HepG2 (cell line): ENCODE measurements around the gene POC1A. TPM values are rescaled to one million over a fixed set of nuclear protein-coding genes. Genes with fewer than 3 reads are reported as not detected.
A peak's percentile ranks its signal among the peaks of the same experiment; 100 is the strongest.

Experiments
- ATAC-seq: fragments of 200-7000 bp; cut with Tn5 transposase; 3 replicates; pipeline ENCODE4 v1.9.1; 2020; ENCODE audit warnings: mild to moderate bottlenecking, moderate library complexity
- BruUV-seq: library from RNA; stranded (reverse); fragments of 400-500 nt; replicated peaks from 2 replicates; lab custom pipeline; 2021; lab: Mats Ljungman, UMichigan
- CTCF ChIA-PET: fragments of 300-600 bp; formaldehyde crosslinking; extraction: SDS; loops from one replicate; lab custom pipeline; 2021; ENCODE audit warnings: low total read pairs, inconsistent platforms, low intra/inter-chr PET ratio; lab: Yijun Ruan, JAX
- POLR2A ChIA-PET: fragments of 350-600 bp; sonication (Branson Sonifier 250); formaldehyde crosslinking; loops from one replicate; lab custom pipeline; 2020; ENCODE audit warnings: antibody characterized with exemption, inconsistent platforms; lab: Yijun Ruan, JAX
- DNase-seq: peaks from one replicate; pipeline ENCODE4 v3.0.0-alpha.2; 2015; ENCODE audit warnings: low spot score
- FAIRE-seq: peaks from 3 replicates; lab custom pipeline; 2011; peaks lifted over from hg19 to GRCh38; lab: Jason Lieb, UNC
- H2AFZ ChIP-seq: one replicate; pipeline ENCODE4 v1.6.1; 2011; ENCODE audit warnings: low read length, inconsistent platforms
- H3K27ac ChIP-seq: fragments of 300-600 bp; 3 replicates; pipeline ENCODE4 v1.8.0; 2011; ENCODE audit warnings: mixed run types, mild to moderate bottlenecking, mixed read lengths, low read length, inconsistent platforms; ENCODE audit not compliant: insufficient read depth; ENCODE audit errors: extremely low read length
- H3K27me3 ChIP-seq, 2 experiments: fragments of 200-600 bp in 1 of 2; 2 replicates in 1 of 2; 3 replicates in 1 of 2; pipeline versions ENCODE4 v1.6.0 to v1.8.0; 2011; ENCODE audit warnings: low read length in 2 of 2, mild to moderate bottlenecking in 2 of 2, moderate library complexity in 2 of 2, inconsistent platforms in 1 of 2; ENCODE audit not compliant: insufficient read depth in 2 of 2, control insufficient read depth in 1 of 2
- H3K36me3 ChIP-seq, 2 experiments: fragments of 200-600 bp in 1 of 2; replicated peaks in 1 of 2; 2 replicates in 1 of 2; 3 replicates in 1 of 2; pipeline versions ENCODE4 v1.5.1 to v1.8.0; 2011; ENCODE audit warnings: low read length in 2 of 2, inconsistent platforms in 1 of 2; ENCODE audit not compliant: insufficient read depth in 2 of 2, control insufficient read depth in 1 of 2
- H3K4me1 ChIP-seq: 2 replicates; pipeline ENCODE4 v1.5.1; 2012; ENCODE audit warnings: low read length, inconsistent platforms; ENCODE audit not compliant: insufficient read depth
- H3K4me2 ChIP-seq: 2 replicates; pipeline ENCODE4 v1.6.0; 2011; ENCODE audit warnings: low read depth, low read length, inconsistent platforms
- H3K4me3 ChIP-seq, 3 experiments: fragments of 200-600 bp in 1 of 3; sonication (generic), shearing (Covaris generic) in 1 of 3; replicated peaks in 1 of 3; 2 replicates each; pipeline ENCODE4 v1.5.1; 2011 to 2016; ENCODE audit warnings: low read length in 3 of 3, inconsistent platforms in 2 of 3, low read depth in 2 of 3, mild to moderate bottlenecking in 2 of 3, control low read depth in 1 of 3, mixed read lengths in 1 of 3; ENCODE audit not compliant: insufficient read depth in 1 of 3
- H3K79me2 ChIP-seq: one replicate; pipeline ENCODE4 v1.6.1; 2011; ENCODE audit warnings: low read length, inconsistent platforms; ENCODE audit not compliant: insufficient read depth
- H3K9ac ChIP-seq: 2 replicates; pipeline ENCODE4 v1.6.0; 2011; ENCODE audit warnings: mild to moderate bottlenecking, low read depth, low read length, inconsistent platforms; ENCODE audit not compliant: insufficient read depth
- H3K9me3 ChIP-seq: 2 replicates; pipeline ENCODE4 v1.5.1; 2012; ENCODE audit warnings: mild to moderate bottlenecking, low read length
- H4K20me1 ChIP-seq: 2 replicates; pipeline ENCODE4 v1.6.0; 2011; ENCODE audit warnings: inconsistent platforms, mild to moderate bottlenecking, low read length, moderate library complexity; ENCODE audit not compliant: insufficient read depth
- AGO2 ChIP-seq: fragments of 200-400 bp; formaldehyde crosslinking; optimal IDR thresholded peaks from 2 replicates; pipeline ENCODE3; 2017; ENCODE audit warnings: mild to moderate bottlenecking, low read depth, low read length, moderate library complexity
- ASH2L ChIP-seq: fragments of 300-600, 200-600 bp; sonication (generic); IDR thresholded peaks from 2 replicates; pipeline ENCODE4 v1.7.0; 2017; ENCODE audit warnings: low read depth, mild to moderate bottlenecking, moderate library complexity, mixed read lengths, low read length; ENCODE audit not compliant: insufficient read length
- BHLHE40 ChIP-seq: IDR thresholded peaks from 2 replicates; pipeline ENCODE4 v1.6.1; 2011; ENCODE audit warnings: low read length, improper control_type of control experiment
- HINFP ChIP-seq: sonication (generic); formaldehyde crosslinking; IDR thresholded peaks from 2 replicates; pipeline ENCODE4 v1.4.0; 2020; ENCODE audit warnings: low read depth, mild to moderate bottlenecking, missing genetic modification reagents
- KLF9 ChIP-seq: IDR thresholded peaks from 2 replicates; pipeline ENCODE4 v1.6.1; 2016; ENCODE audit warnings: low read depth
- MXI1 ChIP-seq: IDR thresholded peaks from 3 replicates; pipeline ENCODE4 v1.6.1; 2012; ENCODE audit warnings: low read depth, low read length, inconsistent platforms, borderline replicate concordance
- MZF1 ChIP-seq: sonication (generic); formaldehyde crosslinking; IDR thresholded peaks from 2 replicates; pipeline ENCODE4 v1.8.1; 2023; ENCODE audit warnings: mild to moderate bottlenecking, missing genetic modification reagents, borderline replicate concordance
- ZBTB10 ChIP-seq: sonication (generic); formaldehyde crosslinking; IDR thresholded peaks from 2 replicates; pipeline ENCODE4 v1.4.0; 2020; ENCODE audit warnings: missing genetic modification reagents, borderline replicate concordance
- WGBS: methylation state at CpG from one replicate; pipeline ENCODE4 v1.1.6; 2017; ENCODE audit warnings: low lambda C conversion rate; 5-methylcytosine and 5-hydroxymethylcytosine counted together
- in situ Hi-C: cut with HindIII; loops from 2 replicates; pipeline ENCODE4 v1.10.0; 2017; ENCODE audit warnings: low pct_unique_long_range_greater_than_20kb; ENCODE audit not compliant: extremely low pct_ligation_motif_present
- intact Hi-C: fragments of 100-400 bp; cut with micrococcal nuclease; formaldehyde crosslinking; loops from one replicate; pipeline ENCODE4 v1.10.0; 2022; ENCODE audit not compliant: unreplicated experiment
- polyA plus RNA-seq, 8 experiments: library from polyadenylated mRNA; depleted of rRNA in 3 of 8; stranded (reverse) in 7 of 8; unstranded in 1 of 8; fragments of >200 nt; fragmentation: Illumina TruSeq in 4 of 8; extraction: Trizol in 4 of 8; gene quantifications; 2 replicates each; pipeline versions ENCODE4 v1.2.1 to v1.2.3, GENCODE V29; 2011 to 2016; ENCODE audit warnings: low read depth in 4 of 8, missing spikeins in 1 of 8, mixed read lengths in 1 of 8; ENCODE audit not compliant: insufficient read depth in 1 of 8
- total RNA-seq, 5 experiments: library from RNA; depleted of rRNA; stranded (reverse); fragments of >200 nt; fragmentation: Illumina TruSeq; extraction: Trizol; gene quantifications; 2 replicates each; pipeline ENCODE4 v1.2.3, GENCODE V29; 2016; ENCODE audit warnings: low read depth in 1 of 5

Gene POC1A
- total and polyA plus RNA-seq, 2 of the 13 experiments (the other 11 are each of a cell fraction or from before 2014, with no cell fraction given) = 14.6 to 20.0 TPM

GRCh38 chr3:52094571-52095485, 59.4 kb downstream of the POC1A start (continued):
- TF ChIP-seq ZBTB10 (CRISPR knock-in tag) (no peak), HINFP (CRISPR knock-in tag) (no peak), KLF9 (CRISPR knock-in tag) (no peak), MZF1 (CRISPR knock-in tag) (no peak)
- TF ChIP-seq, all 625 proteins: peak for 0

GRCh38 chr3:52093756-52094545, 60.3 kb downstream of the POC1A start:
- BruUV-seq = no TSS peak
- Histone ChIP-seq H4K20me1 (no peaks in the 10 kb centered on the region), H3K4me3 (no peak overlapping the region), H3K27me3 (no peaks in the 10 kb centered on the region), H3K4me1 (peaks cover 27% of the 10 kb centered on the region), H3K36me3 (peaks cover 0 to 39% of the 10 kb centered on the region in 2 experiments; a peak in 4 of 5 replicates), H3K79me2 (no peaks in the 10 kb centered on the region), H3K27ac (no peak overlapping the region), H2AFZ (no peak overlapping the region), H3K9me3 (no peaks in the 10 kb centered on the region), H3K4me2 (no peak overlapping the region), H3K9ac (no peak overlapping the region)
- intact Hi-C loops (no loop called here), in situ Hi-C loops (no loop called here)
- TF ChIP-seq ASH2L (no peak), AGO2 (no peak), BHLHE40 (no peak), MXI1 (no peak)
- FAIRE-seq (no peak), DNase-seq (peak; percentile 13), ATAC-seq (no peak)
- CTCF ChIA-PET = no interaction called here
- POLR2A ChIA-PET = no interaction called here
- WGBS = 90% methylated on average over 4 of the region's 7 CpGs
